Stimulated activated CD4-positive, alpha-beta T cell treated with anti-CD3 and anti-CD28 coated beads, Interleukin-4, amount 100 ng/mL, for 1 hour (primary cell): Measurements from ENCODE around the gene CTAGE15.
"Not testable (repeated sequence)": the region's sequence is repeated elsewhere in the genome, so short reads cannot be mapped to it uniquely, and the experiment has no call there.

Source experiments
- DNase-seq: peaks from one replicate; pipeline ENCODE4 v3.0.0-alpha.2; 2020

Gene CTAGE15

DNA sequence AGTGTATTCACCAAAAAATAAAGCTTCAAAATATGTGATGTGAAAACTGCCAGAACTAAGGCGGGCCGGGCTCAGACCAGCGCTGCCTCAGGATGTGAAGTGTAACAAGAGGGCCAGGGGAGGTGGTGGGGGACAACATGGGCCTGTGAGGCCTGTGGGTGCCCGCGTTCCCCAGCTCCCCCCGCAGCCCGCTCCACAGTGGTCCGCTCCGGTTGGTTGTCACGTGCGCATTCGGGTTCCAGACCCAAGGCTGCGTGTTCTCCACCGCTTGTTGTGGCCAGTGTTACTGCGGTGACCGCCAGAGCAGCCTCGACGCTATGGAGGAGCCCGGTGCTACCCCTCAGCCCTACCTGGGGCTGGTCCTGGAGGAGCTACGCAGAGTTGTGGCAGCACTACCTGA, at the start of gene CTAGE15:
Gene CTAGE15, plus strand, starts transcription at position 301 of the 400 bp plus-strand sequence. Its CDS starts 17 bp downstream, at position 318.
- not testable (repeated sequence) for DNase-seq

- not testable (repeated sequence) for DNase-seq
These were observed 49.2 kb upstream of the CTAGE15 start for GRCh38 chr7:143522309-143522916.

DNA sequence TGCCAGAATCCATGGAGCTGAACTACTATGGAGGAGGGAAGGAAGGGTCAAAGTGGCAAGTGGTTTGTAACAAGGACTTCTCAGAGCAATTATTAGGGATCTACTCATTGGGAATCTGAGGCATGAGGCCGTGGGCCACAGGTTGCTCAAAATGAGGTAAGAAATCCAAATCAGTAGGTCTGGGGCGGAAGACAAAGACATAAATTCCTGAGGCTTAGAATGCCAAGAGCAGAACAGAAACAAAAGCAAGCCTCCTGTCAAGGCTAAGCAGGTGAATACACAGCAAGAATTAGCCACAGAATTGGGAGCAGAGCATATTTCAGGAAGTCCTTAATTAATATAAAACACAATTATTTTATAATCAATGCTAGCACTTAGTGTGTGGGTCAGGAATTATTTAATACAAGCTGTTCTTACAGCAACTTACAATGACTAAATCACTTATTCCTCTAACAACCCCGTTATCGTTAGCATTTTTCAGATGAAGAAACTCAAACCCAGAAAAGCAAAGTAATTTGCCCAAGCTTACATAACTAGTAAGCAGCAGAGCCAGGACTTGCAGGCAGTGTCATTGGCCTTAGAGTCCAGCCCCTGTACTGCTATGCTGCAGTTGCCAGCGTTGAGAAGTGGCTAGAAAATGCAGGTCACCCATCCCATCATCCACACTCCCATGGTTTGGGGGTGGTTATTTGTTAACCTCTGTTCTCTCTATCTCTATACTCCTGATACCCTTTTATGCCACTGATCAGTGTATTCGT, 40.3 kb upstream of the CTAGE15 start:
- not testable (repeated sequence) for DNase-seq

DNA sequence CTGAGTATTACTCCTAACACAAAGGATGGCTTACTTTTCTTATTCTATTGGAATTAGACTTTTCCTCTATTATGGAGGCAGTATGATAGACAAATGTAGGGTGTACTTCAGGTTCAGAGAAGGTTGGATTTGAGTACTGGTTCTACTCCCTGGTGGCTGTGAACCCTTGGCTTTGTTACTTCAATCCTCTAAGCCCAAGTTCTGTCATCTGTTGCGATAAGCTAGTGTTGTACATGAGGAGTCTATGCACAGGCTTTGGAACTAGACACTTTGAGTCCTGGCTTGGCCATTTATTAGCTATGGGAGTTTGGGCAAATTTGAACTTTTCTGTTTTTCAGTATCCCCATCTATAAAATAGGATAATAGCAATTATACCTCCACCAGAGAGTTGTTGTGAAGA, 39.7 kb upstream of the CTAGE15 start:
- DNase-seq: not testable (repeated sequence)

- DNase-seq: not testable (repeated sequence)
These were observed 38.3 kb upstream of the CTAGE15 start for GRCh38 chr7:143533213-143533839.

- not testable (repeated sequence) for DNase-seq
These were observed 35.2 kb upstream of the CTAGE15 start for GRCh38 chr7:143536443-143536842.

- DNase-seq: not testable (repeated sequence)
These were observed 28.1 kb upstream of the CTAGE15 start for GRCh38 chr7:143543288-143544038.

DNA sequence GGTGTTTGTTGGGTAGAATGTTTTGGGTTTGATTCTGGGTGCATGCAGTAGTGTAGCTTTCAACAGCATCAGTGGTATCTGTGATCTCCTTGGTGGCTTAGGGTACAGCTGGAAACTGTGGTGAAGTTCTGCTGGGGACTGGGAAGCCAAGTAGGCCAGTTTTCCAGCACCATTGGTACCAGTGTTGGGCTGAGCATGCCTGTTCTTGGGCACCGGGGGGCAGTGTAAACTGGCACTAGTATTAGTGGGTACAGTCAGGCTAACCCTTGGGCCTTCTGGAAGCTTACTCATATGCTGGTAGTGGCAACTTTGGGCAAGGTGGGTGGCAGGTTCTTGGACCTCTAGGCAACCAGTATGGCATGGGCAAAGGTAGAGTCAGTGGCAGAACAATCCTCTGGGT, 15.6 kb upstream of the CTAGE15 start:
- DNase-seq: not testable (repeated sequence)

GRCh38 chr7:143563306-143563705, 8.3 kb upstream of the CTAGE15 start:
- DNase-seq: not testable (repeated sequence)

DNA sequence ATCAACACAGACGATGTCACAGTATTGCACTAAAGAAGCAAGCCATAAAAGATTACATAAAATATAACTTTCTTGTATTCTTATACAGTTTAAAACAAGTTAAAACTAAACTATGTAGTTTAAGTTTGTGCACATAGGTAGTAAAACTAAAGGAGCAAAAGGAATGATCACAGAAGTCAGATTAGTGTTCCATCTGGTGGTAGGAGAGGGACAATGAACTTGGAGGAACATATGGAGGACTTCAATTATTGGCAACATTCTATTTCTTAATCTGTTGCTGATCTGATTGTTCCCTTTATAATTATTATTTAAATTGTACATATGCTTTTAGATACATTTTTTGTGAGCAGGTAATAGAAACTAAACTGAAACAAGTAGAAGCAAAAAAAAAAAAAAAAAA, 5.6 kb upstream of the CTAGE15 start:
- not testable (repeated sequence) for DNase-seq

GRCh38 chr7:143588183-143588582, 16.6 kb downstream of the CTAGE15 start:
- not testable (repeated sequence) for DNase-seq

DNA sequence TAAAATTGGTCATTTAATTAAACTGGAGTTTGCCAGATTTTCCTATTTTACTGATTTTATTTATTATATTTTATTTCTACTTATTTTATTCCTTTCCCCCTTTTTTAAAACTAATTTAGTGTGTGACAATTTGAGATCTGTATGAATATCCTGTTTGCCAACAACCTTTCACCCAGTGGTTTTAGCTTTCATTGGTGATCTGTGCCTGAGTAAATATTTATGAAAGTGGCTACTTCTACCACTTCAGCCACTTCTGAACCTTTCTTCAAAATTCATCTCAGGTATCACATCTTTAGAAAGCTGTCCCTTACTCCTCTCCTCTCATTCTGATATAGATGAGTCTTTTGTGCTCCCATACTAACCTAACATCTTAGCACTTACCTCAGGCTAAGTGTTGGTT, 18.3 kb downstream of the CTAGE15 start:
- not testable (repeated sequence) for DNase-seq

DNA sequence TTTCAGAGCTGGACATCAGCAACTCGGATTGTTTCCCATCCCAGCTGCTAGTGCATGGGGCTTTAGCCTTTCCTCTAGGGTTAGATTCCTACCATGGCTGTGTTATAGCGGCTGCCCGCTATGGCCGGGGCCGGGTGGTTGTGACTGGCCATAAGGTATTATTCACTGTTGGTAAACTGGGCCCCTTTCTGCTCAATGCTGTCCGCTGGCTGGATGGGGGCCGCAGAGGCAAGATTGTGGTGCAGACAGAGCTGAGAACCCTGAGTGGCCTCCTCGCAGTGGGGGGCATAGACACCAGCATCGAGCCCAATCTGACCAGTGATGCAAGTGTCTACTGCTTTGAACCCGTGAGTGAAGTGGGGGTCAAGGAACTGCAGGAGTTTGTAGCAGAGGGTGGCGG, 26.5 kb downstream of the CTAGE15 start:
- DNase-seq: peak; percentile 0

GRCh38 chr7:143603549-143603948, 31.9 kb downstream of the CTAGE15 start:
- DNase-seq: not testable (repeated sequence)

DNA sequence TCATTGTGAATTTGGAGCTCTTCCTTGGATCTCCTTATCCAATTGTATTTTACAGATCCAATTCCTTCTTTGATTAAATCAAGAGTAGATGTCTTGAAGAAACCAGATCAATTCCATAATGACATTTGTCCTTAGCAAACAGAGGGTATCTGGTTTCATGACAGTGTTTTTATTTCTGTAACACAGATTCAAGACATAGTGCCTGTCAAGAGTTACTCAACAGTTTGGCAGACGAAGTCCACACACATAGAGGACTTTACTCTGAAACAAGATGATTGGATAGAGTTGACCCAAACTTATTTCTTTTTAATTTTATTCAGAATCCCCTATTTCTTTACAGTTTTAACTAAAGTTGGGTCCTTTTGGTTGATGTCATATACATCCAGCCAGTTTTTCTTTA, 34.5 kb downstream of the CTAGE15 start:
- DNase-seq: not testable (repeated sequence)

DNA sequence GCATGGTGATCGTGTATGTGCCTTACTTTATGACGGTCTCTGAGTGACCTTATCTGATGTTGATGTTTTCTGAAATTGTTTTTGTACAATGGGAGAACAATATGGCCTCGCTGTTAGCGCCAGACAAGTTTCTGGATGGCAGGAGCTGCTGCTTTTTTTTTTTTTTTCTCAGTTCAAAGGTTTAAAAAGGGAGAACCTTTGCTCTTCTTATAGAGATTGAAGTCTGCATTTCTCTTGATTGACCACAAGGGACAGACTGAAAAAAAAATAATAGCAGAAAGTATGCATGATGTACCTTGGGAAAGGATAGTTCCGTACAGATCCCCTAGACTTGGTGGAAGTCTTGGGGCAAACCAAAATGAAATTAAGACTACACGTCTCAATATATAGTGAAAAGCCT, 43.9 kb downstream of the CTAGE15 start:
- not testable (repeated sequence) for DNase-seq

DNA sequence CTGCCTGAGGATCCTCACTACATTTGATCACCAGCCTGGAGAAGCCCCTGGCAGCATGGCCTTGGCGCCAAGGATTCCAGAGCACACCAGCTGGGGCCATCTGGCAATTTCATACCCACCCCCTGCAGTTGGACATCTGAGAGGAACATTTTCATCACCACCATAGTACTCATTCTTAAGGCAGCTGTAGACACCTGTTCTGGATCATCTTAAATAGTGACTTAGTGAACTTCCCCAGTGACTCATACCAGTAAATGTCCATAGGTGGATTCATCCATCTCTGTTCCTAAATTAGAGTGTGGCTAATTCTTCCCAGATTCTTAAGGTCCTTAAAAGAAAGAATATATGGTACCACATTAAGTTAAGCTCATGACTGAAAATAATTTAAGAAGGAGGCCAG, 45.6 kb downstream of the CTAGE15 start:
- not testable (repeated sequence) for DNase-seq

GRCh38 chr7:143620058-143620457, 48.5 kb downstream of the CTAGE15 start:
- DNase-seq: not testable (repeated sequence)

- DNase-seq: peak; percentile 70
These were observed 49.0 kb downstream of the CTAGE15 start, which contains the start of gene TCAF2 for GRCh38 chr7:143620646-143621045. Gene TCAF2, plus strand, starts transcription at chr7:143620974.

- DNase-seq: not testable (repeated sequence)
These were observed 49.6 kb downstream of the CTAGE15 start for GRCh38 chr7:143621175-143621574.

DNA sequence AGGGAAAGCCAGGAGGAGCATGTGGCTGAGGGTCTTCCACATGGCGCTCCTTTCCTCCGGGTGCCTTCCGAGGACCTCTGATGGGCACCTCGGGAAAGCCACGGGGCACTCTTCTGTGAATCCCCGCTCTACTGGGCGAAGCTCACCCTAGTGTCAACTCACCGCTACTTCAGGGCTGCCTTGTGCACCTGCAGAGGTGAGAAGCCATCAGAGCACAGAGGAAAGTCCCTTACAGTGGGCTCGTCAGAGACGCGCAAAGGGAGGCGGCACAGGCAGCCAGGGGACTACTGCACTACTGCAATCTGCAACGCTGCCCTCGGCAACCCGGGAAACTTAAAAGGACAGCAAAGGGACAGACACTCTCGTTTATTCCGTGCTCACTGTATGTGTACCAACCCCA, 50.5 kb downstream of the CTAGE15 start:
- DNase-seq: not testable (repeated sequence)
